DOHH2 (cell line): ENCODE results near the gene UNC5A.

ENCODE experiments used
- CTCF ChIP-seq: fragments of 200-600 bp; sonication (generic); IDR thresholded peaks from one replicate; pipeline ENCODE4 v1.5.1; 2014; ENCODE audit warnings: antibody characterized with exemption, mild to moderate bottlenecking, low read depth, low read length; ENCODE audit not compliant: poor library complexity, severe bottlenecking
- EZH2phosphoT487 ChIP-seq: fragments of 200-600 bp; sonication (generic); IDR thresholded peaks from 2 replicates; pipeline ENCODE4 v1.6.1; 2017; ENCODE audit warnings: borderline replicate concordance, mild to moderate bottlenecking, antibody characterized with exemption, low read length, moderate library complexity, mixed read lengths

- TF ChIP-seq CTCF (no peak), EZH2phosphoT487 (no peak)
Observed at GRCh38 chr5:176916337-176916736, 106.0 kb downstream of the UNC5A start.
